Immature natural killer cell (primary cell): ENCODE results near the gene CCDC87. TPM values are rescaled to one million over a fixed set of nuclear protein-coding genes. Genes with fewer than 3 reads are reported as not detected.
"Not testable (repeated sequence)": the region's sequence is repeated elsewhere in the genome, so short reads cannot be mapped to it uniquely, and the experiment has no call there.

Source experiments
- DNase-seq, 3 donors: peaks; one replicate each; pipeline ENCODE4 v3.0.0; 2022; ENCODE audit warnings: mixed read lengths in 1 of 3
- H3K27ac Mint-ChIP-seq, 6 donors: one replicate each; pipeline ENCODE4 v1.8.0; 2020; ENCODE audit warnings: mixed read lengths in 6 of 6, mild to moderate bottlenecking in 5 of 6, inconsistent platforms in 4 of 6, moderate library complexity in 3 of 6
- H3K27me3 Mint-ChIP-seq, 3 donors: one replicate each; pipeline ENCODE4 v1.8.0; 2020 to 2021; ENCODE audit warnings: low read depth in 3 of 3, mild to moderate bottlenecking in 3 of 3, mixed read lengths in 3 of 3, moderate library complexity in 3 of 3, inconsistent platforms in 1 of 3
- H3K36me3 Mint-ChIP-seq, 3 donors: one replicate each; pipeline ENCODE4 v1.8.0; 2020; ENCODE audit warnings: mixed read lengths in 3 of 3, inconsistent platforms in 2 of 3, mild to moderate bottlenecking in 2 of 3
- H3K4me1 Mint-ChIP-seq, 2 donors: one replicate each; pipeline ENCODE4 v1.8.0; 2020; ENCODE audit warnings: inconsistent platforms in 2 of 2, mild to moderate bottlenecking in 2 of 2, mixed read lengths in 2 of 2, moderate library complexity in 1 of 2
- H3K4me3 Mint-ChIP-seq, 5 donors: one replicate each; pipeline ENCODE4 v1.8.0; 2020; ENCODE audit warnings: mild to moderate bottlenecking in 5 of 5, mixed read lengths in 5 of 5, inconsistent platforms in 3 of 5, moderate library complexity in 3 of 5
- H3K9me3 Mint-ChIP-seq, 6 donors: one replicate each; pipeline ENCODE4 v1.8.0; 2020; ENCODE audit warnings: mild to moderate bottlenecking in 6 of 6, mixed read lengths in 6 of 6, inconsistent platforms in 4 of 6, moderate library complexity in 3 of 6
- polyA plus RNA-seq, 3 donors: library from polyadenylated mRNA; unstranded; fragments of 300-500 nt; fragmentation: Illumina TruSeq; gene quantifications; one replicate each; pipeline ENCODE4 v1.2.3, GENCODE V29; 2021

Gene CCDC87
- not detected for polyA plus RNA-seq

DNA sequence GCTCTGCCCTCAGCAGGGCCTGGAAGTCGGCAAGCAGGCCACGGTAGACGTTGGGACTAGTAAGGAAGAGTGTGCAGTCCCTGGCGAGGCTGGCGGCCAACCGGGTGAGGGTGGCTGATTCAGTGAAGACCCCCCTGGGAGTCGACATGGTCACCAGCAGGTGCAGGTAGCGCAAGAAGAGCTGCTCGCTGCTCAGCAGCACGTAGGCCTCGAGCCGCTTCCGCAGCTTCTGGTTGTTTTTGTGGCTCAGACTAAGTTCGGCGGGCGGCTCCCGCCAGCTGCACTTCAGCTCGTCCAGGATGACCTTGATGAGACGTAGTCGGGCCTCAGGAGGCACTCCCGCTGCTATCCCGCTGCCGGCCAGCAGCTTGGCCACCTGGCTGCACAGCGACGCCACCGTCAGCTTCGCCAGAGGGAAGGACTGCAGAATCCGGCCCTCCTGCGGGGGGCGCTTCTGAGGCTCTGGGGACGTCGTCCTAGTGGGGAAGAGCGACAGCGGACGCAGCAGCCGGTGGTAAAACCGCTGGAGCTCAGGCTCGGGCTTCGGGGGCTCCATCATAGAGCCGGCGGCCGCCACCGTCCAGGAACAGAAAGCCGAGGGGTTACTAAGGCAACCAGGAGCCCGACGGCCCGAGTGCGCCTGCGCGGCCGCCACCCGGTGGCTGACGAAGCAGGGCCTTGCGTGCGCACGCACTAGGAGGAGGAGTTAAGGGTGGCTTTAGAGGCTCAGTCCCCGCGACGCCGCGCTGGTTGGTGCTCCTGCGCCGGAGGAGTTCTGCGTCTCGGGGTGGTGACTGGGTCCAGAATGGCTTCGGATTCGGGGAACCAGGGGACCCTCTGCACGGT is at the start of gene CCDC87, which contains the start of gene CCS:
TSS of gene CCDC87 (minus strand) at position 607 of the 846 bp plus-strand sequence. CDS start at position 559, 48 bp downstream.
TSS of gene CCS (plus strand) at position 729 of the 846 bp plus-strand sequence. CDS start at position 806, 77 bp downstream.
- DNase-seq, result peak; percentile 96 to 98 (median 98)
- peaks cover 20 to 34% of the 10 kb centered on the region in 2 donors for H3K4me1 Mint-ChIP-seq
- peak within 1 kb of the TSS; percentile 95 to 100 (median 99) for H3K27ac Mint-ChIP-seq
- H3K4me3 Mint-ChIP-seq, result peak within 1 kb of the TSS; percentile 97 to 100 (median 99)
- H3K36me3 Mint-ChIP-seq, result no peaks in the 10 kb centered on the region
- H3K9me3 Mint-ChIP-seq, result no peaks in the 10 kb centered on the region
- H3K27me3 Mint-ChIP-seq, result peaks cover 5 to 10% (median 9%) of the 10 kb centered on the region in 3 donors

DNA sequence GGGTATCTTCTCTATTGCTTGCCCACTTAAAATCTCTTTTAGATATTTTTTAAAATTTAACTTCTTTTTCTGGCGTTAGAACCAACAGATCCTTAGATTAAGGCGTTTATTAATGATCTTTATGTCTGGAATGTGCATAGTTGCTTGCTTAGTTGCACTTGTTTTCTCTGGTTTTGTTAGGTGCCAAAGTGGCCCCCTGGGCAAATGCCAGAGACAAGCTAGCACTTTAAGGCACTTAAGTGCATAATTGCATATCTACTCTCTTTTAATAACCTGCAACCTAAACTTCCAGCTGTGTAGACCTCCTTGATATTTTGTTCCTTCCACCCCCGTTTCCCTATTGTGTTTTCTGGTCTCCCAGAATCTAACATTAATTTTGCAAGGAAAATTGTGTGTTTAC is 49.0 kb upstream of the CCDC87 start:
- DNase-seq, result no peak
- Mint-ChIP-seq H3K9me3 (no peaks in the 10 kb centered on the region), H3K36me3 (peaks cover 17 to 58% (median 52%) of the 10 kb centered on the region in 3 donors), H3K4me3 (peak overlapping the region; percentile 44 to 98 (median 66)), H3K27ac (peak overlapping the region in 5 of 6 donors; percentile 38 to 83 (median 48)), H3K27me3 (peaks cover 15 to 27% (median 21%) of the 10 kb centered on the region in 3 donors), H3K4me1 (peaks cover 89 to 93% of the 10 kb centered on the region in 2 donors)

- peaks cover 15 to 28% (median 23%) of the 10 kb centered on the region in 3 donors for H3K27me3 Mint-ChIP-seq
- not testable (repeated sequence) for DNase-seq, H3K9me3 Mint-ChIP-seq
- peak overlapping the region; percentile 97 to 99 (median 98) for H3K4me3 Mint-ChIP-seq
- H3K27ac Mint-ChIP-seq, result peak overlapping the region; percentile 95 to 98 (median 96)
- H3K36me3 Mint-ChIP-seq, result peaks cover 13 to 43% (median 34%) of the 10 kb centered on the region in 3 donors
- H3K4me1 Mint-ChIP-seq, result peaks cover 76 to 81% of the 10 kb centered on the region in 2 donors
Observed at GRCh38 chr11:66639814-66640340, 47.0 kb upstream of the CCDC87 start.

DNA sequence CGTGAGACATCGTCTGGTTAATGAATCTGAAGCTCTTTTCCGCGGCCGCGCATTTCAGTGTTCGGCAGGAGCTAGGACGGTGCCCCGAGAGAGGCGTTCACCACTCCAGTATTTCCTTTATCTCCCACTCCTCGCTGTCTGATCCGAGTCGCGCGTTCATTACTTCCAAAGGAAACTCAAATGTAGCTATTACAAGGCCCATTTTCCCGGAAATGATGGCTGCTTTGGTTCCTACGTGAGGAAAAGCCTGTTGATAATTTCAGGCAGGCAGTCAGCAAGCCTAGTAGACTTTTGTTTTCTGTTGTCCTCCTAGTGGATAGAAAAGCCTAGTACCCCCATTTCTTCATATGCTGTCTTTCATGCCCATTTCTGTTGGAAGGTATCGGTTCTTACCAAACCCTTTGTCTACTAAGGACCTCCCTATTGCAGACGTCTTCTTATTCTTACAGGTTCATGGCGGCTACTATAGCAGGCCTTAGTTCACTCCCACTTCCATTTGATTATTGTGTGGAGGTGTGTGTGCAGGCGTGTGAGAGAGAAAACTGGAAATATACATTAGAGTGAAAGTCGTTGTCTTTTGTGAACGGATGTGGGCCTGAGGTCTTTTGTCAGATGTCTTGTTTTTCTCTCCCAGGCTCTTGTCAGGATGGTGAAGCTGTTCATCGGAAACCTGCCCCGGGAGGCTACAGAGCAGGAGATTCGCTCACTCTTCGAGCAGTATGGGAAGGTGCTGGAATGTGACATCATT is 46.4 kb upstream of the CCDC87 start:
- Mint-ChIP-seq H3K36me3 (peaks cover 13 to 39% (median 29%) of the 10 kb centered on the region in 3 donors), H3K9me3 (no peaks in the 10 kb centered on the region), H3K4me1 (peaks cover 74 to 81% of the 10 kb centered on the region in 2 donors), H3K27me3 (peaks cover 15 to 30% (median 23%) of the 10 kb centered on the region in 3 donors), H3K27ac (peak overlapping the region; percentile 95 to 98 (median 96)), H3K4me3 (peak overlapping the region; percentile 97 to 99 (median 98))
- DNase-seq, result peak; percentile 47 to 51 (median 48)

GRCh38 chr11:66638177-66639065 is 45.6 kb upstream of the CCDC87 start, which contains the start of gene RBM4:
TSS of gene RBM4 (plus strand) at chr11:66638703. CDS start at chr11:66639712, 1,009 bp downstream.
- no peaks in the 10 kb centered on the region for H3K9me3 Mint-ChIP-seq
- DNase-seq, result peak; percentile 98
- peaks cover 11 to 34% (median 26%) of the 10 kb centered on the region in 3 donors for H3K36me3 Mint-ChIP-seq
- peak within 1 kb of the TSS; percentile 97 to 99 (median 98) for H3K4me3 Mint-ChIP-seq
- H3K4me1 Mint-ChIP-seq, result peaks cover 66 to 74% of the 10 kb centered on the region in 2 donors
- H3K27ac Mint-ChIP-seq, result peak within 1 kb of the TSS; percentile 95 to 98 (median 96)
- H3K27me3 Mint-ChIP-seq, result peaks cover 15 to 30% (median 23%) of the 10 kb centered on the region in 3 donors

- H3K4me3 Mint-ChIP-seq, result peak overlapping the region; percentile 97 to 99 (median 98)
- no peak for DNase-seq
- peaks cover 58 to 66% of the 10 kb centered on the region in 2 donors for H3K4me1 Mint-ChIP-seq
- H3K36me3 Mint-ChIP-seq, result peaks cover 4 to 27% (median 19%) of the 10 kb centered on the region in 3 donors
- H3K27me3 Mint-ChIP-seq, result peaks cover 12 to 30% (median 23%) of the 10 kb centered on the region in 3 donors
- H3K27ac Mint-ChIP-seq, result peak overlapping the region; percentile 92 to 98 (median 96)
- H3K9me3 Mint-ChIP-seq, result no peaks in the 10 kb centered on the region
Observed at GRCh38 chr11:66637557-66638176, 44.8 kb upstream of the CCDC87 start.

GRCh38 chr11:66636411-66636810 is 43.5 kb upstream of the CCDC87 start:
- Mint-ChIP-seq H3K36me3 (peaks cover 4 to 18% (median 16%) of the 10 kb centered on the region in 3 donors), H3K4me3 (peak overlapping the region in 2 of 5 donors; percentile 30 to 63), H3K9me3 (no peaks in the 10 kb centered on the region), H3K4me1 (peaks cover 51 to 63% of the 10 kb centered on the region in 2 donors), H3K27me3 (peaks cover 14 to 30% (median 25%) of the 10 kb centered on the region in 3 donors), H3K27ac (peak overlapping the region; percentile 26 to 73 (median 58))
- DNase-seq, result no peak

DNA sequence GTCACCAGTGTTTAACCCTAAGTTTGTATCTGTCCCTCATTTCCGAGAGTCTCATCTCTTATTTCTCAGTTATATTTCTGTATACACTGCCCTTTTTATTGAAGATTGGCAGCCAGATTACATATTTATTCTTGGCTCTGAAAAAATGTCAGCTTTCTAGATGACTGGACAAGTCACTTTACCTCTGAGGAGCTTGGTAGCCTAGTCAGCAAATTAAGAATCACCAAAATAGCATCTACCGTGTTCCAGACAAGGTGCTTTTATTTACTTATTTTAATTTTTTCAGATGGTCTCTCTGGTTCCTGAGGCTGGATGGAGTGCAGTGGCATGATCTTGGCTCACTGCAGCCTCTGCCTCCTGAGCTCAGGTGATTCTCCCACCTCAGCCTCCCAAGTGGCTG is 40.1 kb upstream of the CCDC87 start:
- H3K36me3 Mint-ChIP-seq, result peaks cover 0 to 15% (median 2%) of the 10 kb centered on the region in 3 donors
- H3K27me3 Mint-ChIP-seq, result peaks cover 10 to 15% (median 14%) of the 10 kb centered on the region in 3 donors
- no peak overlapping the region for H3K27ac Mint-ChIP-seq
- no peak for DNase-seq
- H3K9me3 Mint-ChIP-seq, result no peaks in the 10 kb centered on the region
- peaks cover 39 to 59% of the 10 kb centered on the region in 2 donors for H3K4me1 Mint-ChIP-seq
- H3K4me3 Mint-ChIP-seq, result no peak overlapping the region

- no peak for DNase-seq
- peaks cover 6 to 14% (median 10%) of the 10 kb centered on the region in 3 donors for H3K27me3 Mint-ChIP-seq
- H3K4me3 Mint-ChIP-seq, result no peak overlapping the region
- H3K9me3 Mint-ChIP-seq, result no peaks in the 10 kb centered on the region
- peaks cover 38 to 59% of the 10 kb centered on the region in 2 donors for H3K4me1 Mint-ChIP-seq
- H3K27ac Mint-ChIP-seq, result peak overlapping the region in 4 of 6 donors; percentile 6 to 53 (median 21)
- H3K36me3 Mint-ChIP-seq, result peaks cover 0 to 23% (median 4%) of the 10 kb centered on the region in 3 donors
Observed at GRCh38 chr11:66631883-66632282, 39.0 kb upstream of the CCDC87 start.

- peaks cover 37 to 45% of the 10 kb centered on the region in 2 donors for H3K4me1 Mint-ChIP-seq
- no peaks in the 10 kb centered on the region for H3K9me3 Mint-ChIP-seq
- peaks cover 7 to 15% (median 12%) of the 10 kb centered on the region in 3 donors for H3K27me3 Mint-ChIP-seq
- peak overlapping the region in 1 of 6 donors; percentile 37 for H3K27ac Mint-ChIP-seq
- no peak overlapping the region for H3K4me3 Mint-ChIP-seq
- DNase-seq, result no peak
- peaks cover 4 to 33% (median 4%) of the 10 kb centered on the region in 3 donors for H3K36me3 Mint-ChIP-seq
Observed at GRCh38 chr11:66629356-66629755, 36.5 kb upstream of the CCDC87 start.

DNA sequence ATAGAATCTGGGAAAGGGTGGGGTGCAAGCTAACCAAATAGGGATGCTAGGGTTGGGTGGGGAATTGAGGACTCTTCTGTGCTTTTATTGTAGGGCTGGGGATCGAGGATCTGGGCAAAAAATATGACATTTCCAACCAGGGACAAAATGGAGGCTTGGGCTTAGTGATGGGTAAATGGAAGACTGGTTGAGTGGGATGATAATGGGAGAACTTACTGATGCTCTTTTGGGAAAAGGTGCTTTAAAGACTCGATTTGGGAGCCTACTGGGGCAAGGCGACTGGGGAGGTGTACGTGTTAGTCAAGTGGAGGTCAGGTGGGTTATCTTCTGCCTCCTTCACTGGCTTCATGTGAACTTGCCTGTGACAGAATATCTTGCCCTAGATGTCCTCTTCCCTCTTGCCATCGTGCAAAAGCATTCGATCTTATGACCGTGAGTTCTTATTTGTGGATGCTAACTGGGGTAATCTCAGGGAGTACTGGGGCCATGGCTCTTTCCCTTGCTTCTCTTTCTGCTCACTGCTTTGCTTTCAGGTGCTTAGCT is 35.3 kb upstream of the CCDC87 start:
- DNase-seq, result no peak
- H3K4me3 Mint-ChIP-seq, result no peak overlapping the region
- peak overlapping the region; percentile 11 to 46 (median 30) for H3K27ac Mint-ChIP-seq
- no peaks in the 10 kb centered on the region for H3K9me3 Mint-ChIP-seq
- H3K27me3 Mint-ChIP-seq, result peaks cover 7 to 23% (median 12%) of the 10 kb centered on the region in 3 donors
- peaks cover 46 to 54% of the 10 kb centered on the region in 2 donors for H3K4me1 Mint-ChIP-seq
- peaks cover 4 to 39% (median 7%) of the 10 kb centered on the region in 3 donors for H3K36me3 Mint-ChIP-seq
